Liver (tissue), 9 donors: ENCODE results near the gene PEAK3. TPM values are rescaled to one million over a fixed set of nuclear protein-coding genes. Genes with fewer than 3 reads are reported as not detected.

ENCODE experiments used
- DNase-seq: peaks from one replicate; pipeline ENCODE4 v3.0.0-alpha.2; 2017; ENCODE audit warnings: low spot score
- H3K27ac ChIP-seq, 2 donors: one replicate each; pipeline ENCODE4 v1.7.0; 2013; ENCODE audit warnings: inconsistent platforms in 2 of 2, low read length in 2 of 2, control low read depth in 1 of 2, low read depth in 1 of 2, mild to moderate bottlenecking in 1 of 2
- H3K27me3 ChIP-seq, 4 donors: one replicate each; pipeline versions ENCODE4 v1.6.1 to v1.7.0; 2013; ENCODE audit warnings: low read length in 3 of 4, inconsistent platforms in 1 of 4, mild to moderate bottlenecking in 1 of 4, moderate library complexity in 1 of 4; ENCODE audit not compliant: control insufficient read depth in 4 of 4, insufficient read depth in 4 of 4
- H3K36me3 ChIP-seq, 4 donors: one replicate each; pipeline versions ENCODE4 v1.6.1 to v1.7.0; 2013; ENCODE audit warnings: low read length in 3 of 4, mild to moderate bottlenecking in 3 of 4, low read depth in 1 of 4, moderate library complexity in 1 of 4; ENCODE audit not compliant: control insufficient read depth in 4 of 4, insufficient read depth in 3 of 4
- H3K4me1 ChIP-seq, 4 donors: one replicate each; pipeline versions ENCODE4 v1.6.1 to v1.7.0; 2013; ENCODE audit warnings: low read length in 3 of 4, mild to moderate bottlenecking in 3 of 4, moderate library complexity in 1 of 4; ENCODE audit not compliant: control insufficient read depth in 4 of 4, insufficient read depth in 4 of 4
- H3K4me3 ChIP-seq, 3 donors: one replicate each; pipeline versions ENCODE4 v1.6.1 to v1.7.0; 2013; ENCODE audit warnings: low read length in 3 of 3, control low read depth in 1 of 3, low read depth in 1 of 3, mild to moderate bottlenecking in 1 of 3
- H3K9ac ChIP-seq, 2 donors: one replicate each; pipeline ENCODE4 v1.7.0; 2013; ENCODE audit warnings: low read length in 2 of 2, mild to moderate bottlenecking in 2 of 2, moderate library complexity in 2 of 2, control low read depth in 1 of 2, low read depth in 1 of 2
- H3K9me3 ChIP-seq, 4 donors: one replicate each; pipeline versions ENCODE4 v1.6.1 to v1.7.0; 2013; ENCODE audit warnings: low read length in 3 of 4; ENCODE audit not compliant: control insufficient read depth in 4 of 4
- EGR1 ChIP-seq, 2 donors: IDR thresholded peaks; 2 replicates each; pipeline ENCODE4 v1.6.1; 2016 to 2018; ENCODE audit warnings: antibody characterized with exemption in 2 of 2, low read depth in 2 of 2
- FOXA1 ChIP-seq: IDR thresholded peaks from 2 replicates; pipeline ENCODE4 v1.6.1; 2016; ENCODE audit warnings: antibody characterized with exemption
- FOXA2 ChIP-seq: IDR thresholded peaks from 2 replicates; pipeline ENCODE4 v1.6.1; 2016; ENCODE audit warnings: antibody characterized with exemption
- HNF4A ChIP-seq, 2 donors: conservative IDR thresholded peaks; 2 replicates each; pipeline ENCODE4 v1.6.1; 2016; ENCODE audit warnings: antibody characterized with exemption in 2 of 2, mild to moderate bottlenecking in 2 of 2
- HNF4G ChIP-seq: IDR thresholded peaks from 2 replicates; pipeline ENCODE4 v1.6.1; 2016; ENCODE audit warnings: antibody characterized with exemption
- JUND ChIP-seq, 2 donors: IDR thresholded peaks; 2 replicates each; pipeline ENCODE4 v1.6.1; 2016; ENCODE audit warnings: antibody characterized with exemption in 2 of 2
- NR2F2 ChIP-seq: IDR thresholded peaks from 2 replicates; pipeline ENCODE4 v1.6.1; 2016; ENCODE audit warnings: antibody characterized with exemption
- RAD21 ChIP-seq, 2 donors: IDR thresholded peaks; 2 replicates each; pipeline ENCODE4 v1.6.1; 2016; ENCODE audit warnings: antibody characterized with exemption in 2 of 2, mild to moderate bottlenecking in 2 of 2
- RXRA ChIP-seq, 2 donors: IDR thresholded peaks; 2 replicates each; pipeline ENCODE4 v1.6.1; 2017 to 2018; ENCODE audit warnings: antibody characterized with exemption in 2 of 2, mild to moderate bottlenecking in 1 of 2
- SP1 ChIP-seq: IDR thresholded peaks from 2 replicates; pipeline ENCODE4 v1.6.1; 2018; ENCODE audit warnings: antibody characterized with exemption, mild to moderate bottlenecking
- TAF1 ChIP-seq: conservative IDR thresholded peaks from 2 replicates; pipeline ENCODE4 v1.6.1; 2016; ENCODE audit warnings: antibody characterized with exemption, mild to moderate bottlenecking
- WGBS: extraction: QIAGEN DNeasy Blood & Tissue Kit; methylation state at CpG from one replicate; pipeline ENCODE4 v1.1.7; 2013; 5-methylcytosine and 5-hydroxymethylcytosine counted together
- polyA plus RNA-seq, 2 donors: library from polyadenylated mRNA; stranded (reverse) in 1 of 2; unstranded in 1 of 2; fragments of 200-250 nt in 1 of 2; fragments of >200 nt in 1 of 2; fragmentation: Nextera tagmentation in 1 of 2; extraction: Ambion mirVana in 1 of 2; gene quantifications; one replicate each; pipeline versions ENCODE4 v1.2.1 to v1.2.3, GENCODE V29; 2013 to 2015
- total RNA-seq, 2 donors: library from RNA; depleted of rRNA; stranded (reverse); fragments of >200 nt; gene quantifications; one replicate each; pipeline ENCODE4 v1.2.3, GENCODE V29; 2014
- TF ChIP-seq, protein P1 (sequence below): IDR thresholded peaks from 2 replicates; pipeline ENCODE4 v1.6.1; 2016; ENCODE audit warnings: antibody characterized with exemption
- TF ChIP-seq, protein P2 (sequence below): fragments of 150-350 bp; IDR thresholded peaks from 2 replicates; pipeline ENCODE4 v1.5.1; 2017; ENCODE audit warnings: improper control_type of control experiment, low read depth, low read length; ENCODE audit not compliant: missing input control
- TF ChIP-seq, protein P3 (sequence below): IDR thresholded peaks from 2 replicates; pipeline ENCODE4 v1.6.1; 2016; ENCODE audit warnings: antibody characterized with exemption, mild to moderate bottlenecking
- TF ChIP-seq, protein P4 (sequence below): IDR thresholded peaks from 2 replicates; pipeline ENCODE4 v1.6.1; 2016; ENCODE audit warnings: antibody characterized with exemption
- TF ChIP-seq, protein P5 (sequence below): IDR thresholded peaks from 2 replicates; pipeline ENCODE4 v1.6.1; 2016; ENCODE audit warnings: antibody characterized with exemption
- donor health status: healthy.
- donor health status: healthy.
- donor health status: healthy.
- donor health status: healthy.
- donor health status: healthy.

PEAK3 gene
- total and polyA plus RNA-seq, 4 donors = 0.09 to 0.67 (median 0.31) TPM

DNA sequence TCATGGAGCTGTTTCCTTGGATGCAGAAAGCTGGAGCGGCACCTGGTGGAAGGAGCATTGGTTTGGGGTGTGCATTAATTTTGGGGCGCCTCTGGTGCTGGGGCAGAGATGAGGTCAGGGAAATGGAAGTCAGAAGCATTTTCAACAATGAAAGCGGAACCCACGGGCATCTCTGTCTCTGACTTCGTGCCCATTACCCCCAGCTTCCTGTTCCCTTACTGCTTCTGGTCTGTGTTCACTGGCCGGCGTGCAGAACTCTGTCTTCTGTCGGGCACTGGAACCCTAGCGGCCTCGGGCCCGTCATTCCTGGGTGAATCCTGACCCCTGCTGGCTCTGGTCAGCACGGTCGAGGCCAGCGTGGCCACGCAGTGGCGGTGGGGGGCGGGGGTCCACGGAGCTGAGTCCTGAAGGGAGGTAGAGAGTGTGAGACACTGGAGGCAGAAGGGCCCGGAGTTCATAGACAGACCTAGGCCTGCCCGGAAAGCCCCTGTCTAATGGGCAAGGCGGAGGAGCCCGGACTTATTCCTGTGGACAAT is 33.9 kb upstream of the PEAK3 start:
- Histone ChIP-seq H3K27me3 (peaks cover 0 to 4% (median 1%) of the 10 kb centered on the region in 4 donors), H3K4me3 (no peak overlapping the region), H3K4me1 (peaks cover 0 to 6% (median 2%) of the 10 kb centered on the region in 4 donors), H3K9ac (no peak overlapping the region), H3K36me3 (no peaks in the 10 kb centered on the region), H3K27ac (no peak overlapping the region), H3K9me3 (no peaks in the 10 kb centered on the region)
- TF ChIP-seq TAF1 (no peak), HNF4G (no peak), EGR1 (IDR thresholded peaks at IDR 0.05; ENCODE audit: low read depth in 2 of 2) (no peak), FOXA1 (no peak), FOXA2 (no peak), RAD21 (IDR thresholded peaks at IDR 0.05) (peak; percentile 85 to 91), SP1 (no peak), HNF4A (conservative IDR thresholded peaks at IDR 0.05) (no peak), RXRA (IDR thresholded peaks at IDR 0.05) (no peak)
- TF ChIP-seq, protein P1, sequence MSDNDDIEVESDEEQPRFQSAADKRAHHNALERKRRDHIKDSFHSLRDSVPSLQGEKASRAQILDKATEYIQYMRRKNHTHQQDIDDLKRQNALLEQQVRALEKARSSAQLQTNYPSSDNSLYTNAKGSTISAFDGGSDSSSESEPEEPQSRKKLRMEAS = no peak
- TF ChIP-seq, protein P2, sequence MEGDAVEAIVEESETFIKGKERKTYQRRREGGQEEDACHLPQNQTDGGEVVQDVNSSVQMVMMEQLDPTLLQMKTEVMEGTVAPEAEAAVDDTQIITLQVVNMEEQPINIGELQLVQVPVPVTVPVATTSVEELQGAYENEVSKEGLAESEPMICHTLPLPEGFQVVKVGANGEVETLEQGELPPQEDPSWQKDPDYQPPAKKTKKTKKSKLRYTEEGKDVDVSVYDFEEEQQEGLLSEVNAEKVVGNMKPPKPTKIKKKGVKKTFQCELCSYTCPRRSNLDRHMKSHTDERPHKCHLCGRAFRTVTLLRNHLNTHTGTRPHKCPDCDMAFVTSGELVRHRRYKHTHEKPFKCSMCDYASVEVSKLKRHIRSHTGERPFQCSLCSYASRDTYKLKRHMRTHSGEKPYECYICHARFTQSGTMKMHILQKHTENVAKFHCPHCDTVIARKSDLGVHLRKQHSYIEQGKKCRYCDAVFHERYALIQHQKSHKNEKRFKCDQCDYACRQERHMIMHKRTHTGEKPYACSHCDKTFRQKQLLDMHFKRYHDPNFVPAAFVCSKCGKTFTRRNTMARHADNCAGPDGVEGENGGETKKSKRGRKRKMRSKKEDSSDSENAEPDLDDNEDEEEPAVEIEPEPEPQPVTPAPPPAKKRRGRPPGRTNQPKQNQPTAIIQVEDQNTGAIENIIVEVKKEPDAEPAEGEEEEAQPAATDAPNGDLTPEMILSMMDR = peak; percentile 58
- TF ChIP-seq, protein P3, sequence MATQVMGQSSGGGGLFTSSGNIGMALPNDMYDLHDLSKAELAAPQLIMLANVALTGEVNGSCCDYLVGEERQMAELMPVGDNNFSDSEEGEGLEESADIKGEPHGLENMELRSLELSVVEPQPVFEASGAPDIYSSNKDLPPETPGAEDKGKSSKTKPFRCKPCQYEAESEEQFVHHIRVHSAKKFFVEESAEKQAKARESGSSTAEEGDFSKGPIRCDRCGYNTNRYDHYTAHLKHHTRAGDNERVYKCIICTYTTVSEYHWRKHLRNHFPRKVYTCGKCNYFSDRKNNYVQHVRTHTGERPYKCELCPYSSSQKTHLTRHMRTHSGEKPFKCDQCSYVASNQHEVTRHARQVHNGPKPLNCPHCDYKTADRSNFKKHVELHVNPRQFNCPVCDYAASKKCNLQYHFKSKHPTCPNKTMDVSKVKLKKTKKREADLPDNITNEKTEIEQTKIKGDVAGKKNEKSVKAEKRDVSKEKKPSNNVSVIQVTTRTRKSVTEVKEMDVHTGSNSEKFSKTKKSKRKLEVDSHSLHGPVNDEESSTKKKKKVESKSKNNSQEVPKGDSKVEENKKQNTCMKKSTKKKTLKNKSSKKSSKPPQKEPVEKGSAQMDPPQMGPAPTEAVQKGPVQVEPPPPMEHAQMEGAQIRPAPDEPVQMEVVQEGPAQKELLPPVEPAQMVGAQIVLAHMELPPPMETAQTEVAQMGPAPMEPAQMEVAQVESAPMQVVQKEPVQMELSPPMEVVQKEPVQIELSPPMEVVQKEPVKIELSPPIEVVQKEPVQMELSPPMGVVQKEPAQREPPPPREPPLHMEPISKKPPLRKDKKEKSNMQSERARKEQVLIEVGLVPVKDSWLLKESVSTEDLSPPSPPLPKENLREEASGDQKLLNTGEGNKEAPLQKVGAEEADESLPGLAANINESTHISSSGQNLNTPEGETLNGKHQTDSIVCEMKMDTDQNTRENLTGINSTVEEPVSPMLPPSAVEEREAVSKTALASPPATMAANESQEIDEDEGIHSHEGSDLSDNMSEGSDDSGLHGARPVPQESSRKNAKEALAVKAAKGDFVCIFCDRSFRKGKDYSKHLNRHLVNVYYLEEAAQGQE = no peak
- WGBS = 30% methylated on average over 22 of the region's 22 CpGs
- DNase-seq = peak; percentile 59

DNA sequence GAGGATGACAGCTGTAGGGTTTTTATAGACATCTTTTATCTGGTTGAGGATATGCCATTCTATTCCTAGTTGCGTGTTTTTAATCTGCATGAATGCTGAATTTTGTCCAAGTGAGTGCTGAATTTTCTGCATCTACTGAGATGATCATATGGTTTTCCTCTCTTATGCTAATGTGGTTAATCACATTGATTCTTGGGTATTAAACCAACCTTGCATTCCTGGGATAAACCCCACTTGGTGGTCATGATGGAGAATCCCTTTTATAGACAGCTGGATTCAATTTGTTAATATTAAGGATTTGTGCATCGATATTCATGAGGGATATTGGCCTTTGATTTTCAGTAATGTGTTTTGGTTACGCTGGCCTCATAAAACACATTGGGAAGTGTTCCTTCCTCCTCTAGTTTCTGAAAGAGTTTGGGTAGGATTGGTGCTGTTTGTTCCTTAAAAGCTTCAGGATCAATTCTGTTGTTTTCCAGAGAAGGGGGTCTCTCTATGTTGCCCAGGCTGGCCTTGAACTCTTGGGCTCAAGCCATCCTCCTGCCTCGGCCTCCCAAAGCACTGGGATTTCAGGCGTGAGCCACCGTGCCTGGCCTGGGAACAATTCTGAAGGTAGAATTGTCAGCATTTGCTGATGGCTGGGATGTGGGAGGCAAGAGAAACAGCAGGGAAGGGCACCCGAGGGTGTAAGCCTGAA is 33.3 kb upstream of the PEAK3 start:
- Histone ChIP-seq H3K27me3 (peaks cover 0 to 4% (median 1%) of the 10 kb centered on the region in 4 donors), H3K27ac (no peak overlapping the region), H3K4me3 (no peak overlapping the region), H3K4me1 (peaks cover 0 to 6% (median 2%) of the 10 kb centered on the region in 4 donors), H3K9ac (no peak overlapping the region), H3K36me3 (no peaks in the 10 kb centered on the region), H3K9me3 (no peaks in the 10 kb centered on the region)
- DNase-seq = no peak
- 86% methylated on average over 7 of the region's 7 CpGs for WGBS
- TF ChIP-seq SP1 = no peak
- TF ChIP-seq, protein P3 = no peak
- TF ChIP-seq RAD21 (IDR thresholded peaks at IDR 0.05) = no peak
- TF ChIP-seq EGR1 (IDR thresholded peaks at IDR 0.05; ENCODE audit: low read depth in 2 of 2) = no peak
- no peak for TF ChIP-seq NR2F2
- TF ChIP-seq JUND (IDR thresholded peaks at IDR 0.05) = no peak
- TF ChIP-seq, protein P2 = no peak
- TF ChIP-seq, protein P4, sequence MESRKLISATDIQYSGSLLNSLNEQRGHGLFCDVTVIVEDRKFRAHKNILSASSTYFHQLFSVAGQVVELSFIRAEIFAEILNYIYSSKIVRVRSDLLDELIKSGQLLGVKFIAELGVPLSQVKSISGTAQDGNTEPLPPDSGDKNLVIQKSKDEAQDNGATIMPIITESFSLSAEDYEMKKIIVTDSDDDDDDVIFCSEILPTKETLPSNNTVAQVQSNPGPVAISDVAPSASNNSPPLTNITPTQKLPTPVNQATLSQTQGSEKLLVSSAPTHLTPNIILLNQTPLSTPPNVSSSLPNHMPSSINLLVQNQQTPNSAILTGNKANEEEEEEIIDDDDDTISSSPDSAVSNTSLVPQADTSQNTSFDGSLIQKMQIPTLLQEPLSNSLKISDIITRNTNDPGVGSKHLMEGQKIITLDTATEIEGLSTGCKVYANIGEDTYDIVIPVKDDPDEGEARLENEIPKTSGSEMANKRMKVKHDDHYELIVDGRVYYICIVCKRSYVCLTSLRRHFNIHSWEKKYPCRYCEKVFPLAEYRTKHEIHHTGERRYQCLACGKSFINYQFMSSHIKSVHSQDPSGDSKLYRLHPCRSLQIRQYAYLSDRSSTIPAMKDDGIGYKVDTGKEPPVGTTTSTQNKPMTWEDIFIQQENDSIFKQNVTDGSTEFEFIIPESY = no peak
- TF ChIP-seq RXRA (IDR thresholded peaks at IDR 0.05) = no peak
- no peak for TF ChIP-seq HNF4G
- TF ChIP-seq, protein P5, sequence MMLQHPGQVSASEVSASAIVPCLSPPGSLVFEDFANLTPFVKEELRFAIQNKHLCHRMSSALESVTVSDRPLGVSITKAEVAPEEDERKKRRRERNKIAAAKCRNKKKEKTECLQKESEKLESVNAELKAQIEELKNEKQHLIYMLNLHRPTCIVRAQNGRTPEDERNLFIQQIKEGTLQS = no peak
- no peak for TF ChIP-seq FOXA1
- TF ChIP-seq TAF1 = no peak
